Endometrial microvascular endothelial cells (primary cell): ENCODE measurements around the gene C19orf38. TPM values are rescaled to one million over a fixed set of nuclear protein-coding genes. Genes with fewer than 3 reads are reported as not detected.

Experiments used
- total RNA-seq: library from RNA; depleted of rRNA; stranded (reverse); fragments of >200 nt; gene quantifications from one replicate; pipeline ENCODE4 v1.2.3, GENCODE V29; 2015; ENCODE audit errors: inconsistent ontology term

Gene C19orf38
- total RNA-seq, 1 donor from 2014 or later: not detected

Other genes with a start within 250 kb of the C19orf38 start
- 70.4 TPM for gene SLC44A2, start 222.9 kb upstream of the C19orf38 start, total RNA-seq
- gene ILF3, start 194.1 kb upstream of the C19orf38 start, total RNA-seq: 173 TPM
- 39.6 TPM for gene QTRT1, start 147.0 kb upstream of the C19orf38 start, total RNA-seq
- 110 TPM for gene DNM2, start 130.3 kb upstream of the C19orf38 start, total RNA-seq
- 52.4 TPM for gene TMED1, start 12.2 kb upstream of the C19orf38 start, total RNA-seq
- gene CARM1, start 23.1 kb downstream of the C19orf38 start, total RNA-seq: 45.3 TPM
- gene YIPF2, start 80.2 kb downstream of the C19orf38 start, total RNA-seq: 47.9 TPM
- 32.8 TPM for gene TIMM29, start 80.4 kb downstream of the C19orf38 start, total RNA-seq
- 113 TPM for gene SMARCA4, start 112.6 kb downstream of the C19orf38 start, total RNA-seq
- 99.5 TPM for gene LDLR, start 241.0 kb downstream of the C19orf38 start, total RNA-seq